ENCODE results near the gene RTRAF. TPM values are rescaled to one million over a fixed set of nuclear protein-coding genes. Genes with fewer than 3 reads are reported as not detected.
A peak's percentile ranks its signal among the peaks of the same experiment; 100 is the strongest.

RTRAF gene
- total RNA-seq, 4 donors from 2014 or later, result 68.6 to 91.2 (median 78.4) TPM

DNA sequence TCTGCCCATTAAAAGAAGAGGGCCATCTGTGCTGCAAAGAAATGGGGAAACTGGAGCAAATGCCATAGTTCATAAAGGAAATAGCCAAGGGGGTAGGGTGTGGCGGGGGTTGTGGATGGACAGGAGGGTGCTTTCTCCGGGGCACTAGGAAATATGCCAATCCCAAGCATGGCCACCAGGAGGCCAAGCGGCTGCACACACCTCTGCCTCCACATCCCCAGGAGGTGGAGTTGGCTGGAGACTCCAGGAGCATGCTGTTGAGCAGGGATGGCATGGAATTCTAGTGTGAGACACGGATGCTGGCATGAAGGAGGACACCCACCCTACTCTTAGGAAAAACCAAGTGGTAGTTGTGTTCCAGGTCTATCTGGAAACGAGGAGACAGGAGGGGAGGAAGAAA is 54.3 kb downstream of the RTRAF start:
- DNase-seq (no peak), ATAC-seq (no peak)
- H3K4me1 ChIP-seq, result peaks cover 0 to 3% of the 10 kb centered on the region in 2 donors
- no peak overlapping the region for H3K4me3 ChIP-seq
- H3K9me3 ChIP-seq, result no peaks in the 10 kb centered on the region
- in situ Hi-C loops (cut with MboI; ENCODE audit: low sequenced_read_pairs in 4 of 4), result no loop called here
- H3K27ac ChIP-seq, result no peak overlapping the region
- H3K27me3 ChIP-seq, result no peaks in the 10 kb centered on the region
- TF ChIP-seq, protein P1, sequence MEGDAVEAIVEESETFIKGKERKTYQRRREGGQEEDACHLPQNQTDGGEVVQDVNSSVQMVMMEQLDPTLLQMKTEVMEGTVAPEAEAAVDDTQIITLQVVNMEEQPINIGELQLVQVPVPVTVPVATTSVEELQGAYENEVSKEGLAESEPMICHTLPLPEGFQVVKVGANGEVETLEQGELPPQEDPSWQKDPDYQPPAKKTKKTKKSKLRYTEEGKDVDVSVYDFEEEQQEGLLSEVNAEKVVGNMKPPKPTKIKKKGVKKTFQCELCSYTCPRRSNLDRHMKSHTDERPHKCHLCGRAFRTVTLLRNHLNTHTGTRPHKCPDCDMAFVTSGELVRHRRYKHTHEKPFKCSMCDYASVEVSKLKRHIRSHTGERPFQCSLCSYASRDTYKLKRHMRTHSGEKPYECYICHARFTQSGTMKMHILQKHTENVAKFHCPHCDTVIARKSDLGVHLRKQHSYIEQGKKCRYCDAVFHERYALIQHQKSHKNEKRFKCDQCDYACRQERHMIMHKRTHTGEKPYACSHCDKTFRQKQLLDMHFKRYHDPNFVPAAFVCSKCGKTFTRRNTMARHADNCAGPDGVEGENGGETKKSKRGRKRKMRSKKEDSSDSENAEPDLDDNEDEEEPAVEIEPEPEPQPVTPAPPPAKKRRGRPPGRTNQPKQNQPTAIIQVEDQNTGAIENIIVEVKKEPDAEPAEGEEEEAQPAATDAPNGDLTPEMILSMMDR (IDR thresholded peaks at IDR 0.05 in 4 of 5, conservative IDR thresholded peaks at IDR 0.05 in 1 of 5), result peak in 3 of 5 experiments; percentile 9 to 33 (median 18)
- no peak for TF ChIP-seq POLR2A (IDR thresholded peaks at IDR 0.05)
- intact Hi-C loops (cut with DNase I; ENCODE audit: low total_unique reads), result no loop called here
- H3K36me3 ChIP-seq, result no peaks in the 10 kb centered on the region

DNA sequence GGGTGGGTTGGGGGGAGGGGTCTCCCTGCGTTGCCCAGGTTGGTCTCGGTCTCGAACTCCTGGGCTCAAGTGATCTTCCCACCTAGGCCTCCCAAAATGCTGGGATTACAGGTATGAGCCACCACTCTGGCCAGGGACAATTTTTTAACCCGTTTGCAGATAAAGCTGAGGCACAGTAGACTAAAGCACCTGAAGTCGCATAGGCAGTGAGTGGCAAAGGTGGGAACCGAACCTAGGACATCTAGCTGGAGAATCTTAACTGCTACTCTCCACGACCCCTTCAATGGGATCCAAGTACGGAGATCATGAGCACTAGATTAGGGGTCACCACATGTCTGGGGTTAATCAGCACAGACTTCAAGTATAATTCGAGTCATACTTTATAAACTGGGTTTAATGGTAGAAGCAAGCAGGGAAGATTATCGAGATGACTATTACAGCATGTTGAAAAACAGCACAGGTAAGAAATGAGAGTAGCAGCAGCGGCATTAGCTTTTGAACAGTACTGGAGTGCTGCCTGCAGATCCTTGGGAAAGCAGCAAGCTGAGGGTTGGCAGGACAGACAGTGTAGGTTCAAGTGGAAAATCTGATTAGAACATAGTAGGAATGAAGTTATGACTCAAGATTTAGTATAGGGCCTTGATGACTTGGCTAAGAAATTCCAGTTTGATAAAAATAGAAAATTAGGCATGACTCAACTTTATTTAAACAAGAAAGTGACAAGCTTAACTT is 55.6 kb downstream of the RTRAF start:
- Histone ChIP-seq H3K27ac (no peak overlapping the region), H3K27me3 (no peaks in the 10 kb centered on the region), H3K4me3 (no peak overlapping the region), H3K9me3 (no peaks in the 10 kb centered on the region), H3K36me3 (no peaks in the 10 kb centered on the region), H3K4me1 (peaks cover 0 to 4% of the 10 kb centered on the region in 2 donors)
- ATAC-seq, result no peak
- intact Hi-C loops (cut with DNase I; ENCODE audit: low total_unique reads), result no loop called here
- DNase-seq, result no peak
- TF ChIP-seq, protein P1 (IDR thresholded peaks at IDR 0.05 in 4 of 5, conservative IDR thresholded peaks at IDR 0.05 in 1 of 5), result no peak
- TF ChIP-seq POLR2A (IDR thresholded peaks at IDR 0.05), result no peak
- in situ Hi-C loops (cut with MboI; ENCODE audit: low sequenced_read_pairs in 4 of 4), result no loop called here

- Histone ChIP-seq H3K27ac (no peak overlapping the region), H3K36me3 (no peaks in the 10 kb centered on the region), H3K4me1 (peaks cover 4 to 6% of the 10 kb centered on the region in 2 donors), H3K27me3 (no peaks in the 10 kb centered on the region), H3K9me3 (no peaks in the 10 kb centered on the region), H3K4me3 (no peak overlapping the region)
- DNase-seq, result no peak
- intact Hi-C loops (cut with DNase I; ENCODE audit: low total_unique reads) (no loop called here), in situ Hi-C loops (cut with MboI; ENCODE audit: low sequenced_read_pairs in 4 of 4) (no loop called here)
- no peak for ATAC-seq
- TF ChIP-seq, protein P1 (IDR thresholded peaks at IDR 0.05 in 4 of 5, conservative IDR thresholded peaks at IDR 0.05 in 1 of 5), result no peak
- TF ChIP-seq POLR2A (IDR thresholded peaks at IDR 0.05), result no peak
Observed at GRCh38 chr14:52046376-52046917, 57.1 kb downstream of the RTRAF start.

DNA sequence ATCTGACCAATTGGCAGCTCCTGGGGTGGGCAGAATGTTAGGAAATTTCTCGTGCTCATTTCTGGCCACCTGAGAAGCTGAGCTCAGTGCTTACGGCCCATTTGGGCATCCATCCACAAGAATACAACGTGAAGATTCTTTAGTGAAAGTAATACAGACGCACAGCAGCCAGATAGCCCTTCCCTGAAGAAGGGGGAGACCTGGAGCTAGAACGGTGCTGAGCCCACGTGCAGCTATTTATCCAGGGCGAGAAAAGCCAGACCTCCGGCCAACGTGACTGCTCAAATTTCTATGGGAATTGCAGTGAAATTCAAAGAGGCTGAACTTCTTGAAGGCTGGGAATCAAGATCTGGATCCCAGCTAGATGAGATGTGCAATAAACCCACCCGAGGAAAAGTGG is 58.8 kb downstream of the RTRAF start:
- Histone ChIP-seq H3K36me3 (no peaks in the 10 kb centered on the region), H3K27ac (no peak overlapping the region), H3K27me3 (no peaks in the 10 kb centered on the region), H3K4me3 (no peak overlapping the region), H3K4me1 (peaks cover 7 to 19% of the 10 kb centered on the region in 2 donors), H3K9me3 (no peaks in the 10 kb centered on the region)
- intact Hi-C loops (cut with DNase I; ENCODE audit: low total_unique reads), result no loop called here
- TF ChIP-seq POLR2A (IDR thresholded peaks at IDR 0.05), result no peak
- TF ChIP-seq, protein P1 (IDR thresholded peaks at IDR 0.05 in 4 of 5, conservative IDR thresholded peaks at IDR 0.05 in 1 of 5), result no peak
- in situ Hi-C loops (cut with MboI; ENCODE audit: low sequenced_read_pairs in 4 of 4), result no loop called here
- ATAC-seq (no peak), DNase-seq (no peak)

Data from gastrocnemius medialis (tissue), 4 donors.